ENCODE results near the gene CD300E. TPM values are rescaled to one million over a fixed set of nuclear protein-coding genes. Genes with fewer than 3 reads are reported as not detected.
"Not testable (repeated sequence)": the region's sequence is repeated elsewhere in the genome, so short reads cannot be mapped to it uniquely, and the experiment has no call there.

CD300E gene
- total and polyA plus RNA-seq, 9 donors, result 0.11 to 1.1 (median 0.30) TPM

GRCh38 chr17:74635418-74635817, 11.9 kb upstream of the CD300E start:
- H3K27me3 ChIP-seq, result no peaks in the 10 kb centered on the region
- 49 to 70% (median 56%) methylated on average over 13 of the region's 13 CpGs for WGBS, 3 donors

DNA sequence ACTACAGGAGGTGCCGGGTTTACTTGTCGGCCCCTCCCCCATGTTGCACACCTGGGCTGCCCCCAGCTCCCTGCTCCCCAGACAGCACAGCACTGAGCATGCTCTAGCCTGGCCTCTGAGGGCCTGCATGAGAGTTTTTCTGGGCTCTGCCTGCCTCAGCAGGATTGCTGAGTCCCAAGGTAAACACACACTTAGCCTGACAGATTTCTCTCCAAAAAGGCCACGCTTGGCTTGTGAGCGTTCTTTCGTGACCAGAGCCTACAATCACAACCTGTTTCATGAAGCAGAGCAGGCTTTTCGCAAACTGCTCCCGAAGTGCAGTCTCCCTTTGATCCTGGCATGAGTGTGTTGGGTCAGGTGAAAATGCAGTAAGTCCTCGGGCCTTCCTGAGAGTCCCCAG, 9.8 kb upstream of the CD300E start:
- H3K4me3 ChIP-seq, result no peak overlapping the region
- no peaks in the 10 kb centered on the region for H3K27me3 ChIP-seq
- no peak overlapping the region for H3K27ac ChIP-seq
- no peaks in the 10 kb centered on the region for H3K9me3 ChIP-seq
- WGBS, 3 donors, result 73 to 80% (median 77%) methylated on average over 8 of the region's 8 CpGs
- intact Hi-C loops (cut with DNase I), result no loop called here
- no peaks in the 10 kb centered on the region for H3K36me3 ChIP-seq
- TF ChIP-seq EP300 (IDR thresholded peaks at IDR 0.05) (no peak), POLR2A (IDR thresholded peaks at IDR 0.05) (no peak)
- TF ChIP-seq, protein P1, sequence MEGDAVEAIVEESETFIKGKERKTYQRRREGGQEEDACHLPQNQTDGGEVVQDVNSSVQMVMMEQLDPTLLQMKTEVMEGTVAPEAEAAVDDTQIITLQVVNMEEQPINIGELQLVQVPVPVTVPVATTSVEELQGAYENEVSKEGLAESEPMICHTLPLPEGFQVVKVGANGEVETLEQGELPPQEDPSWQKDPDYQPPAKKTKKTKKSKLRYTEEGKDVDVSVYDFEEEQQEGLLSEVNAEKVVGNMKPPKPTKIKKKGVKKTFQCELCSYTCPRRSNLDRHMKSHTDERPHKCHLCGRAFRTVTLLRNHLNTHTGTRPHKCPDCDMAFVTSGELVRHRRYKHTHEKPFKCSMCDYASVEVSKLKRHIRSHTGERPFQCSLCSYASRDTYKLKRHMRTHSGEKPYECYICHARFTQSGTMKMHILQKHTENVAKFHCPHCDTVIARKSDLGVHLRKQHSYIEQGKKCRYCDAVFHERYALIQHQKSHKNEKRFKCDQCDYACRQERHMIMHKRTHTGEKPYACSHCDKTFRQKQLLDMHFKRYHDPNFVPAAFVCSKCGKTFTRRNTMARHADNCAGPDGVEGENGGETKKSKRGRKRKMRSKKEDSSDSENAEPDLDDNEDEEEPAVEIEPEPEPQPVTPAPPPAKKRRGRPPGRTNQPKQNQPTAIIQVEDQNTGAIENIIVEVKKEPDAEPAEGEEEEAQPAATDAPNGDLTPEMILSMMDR (IDR thresholded peaks at IDR 0.05), result no peak
- no peak for DNase-seq
- H3K4me1 ChIP-seq (ENCODE audit: insufficient read depth), result no peaks in the 10 kb centered on the region

More at GRCh38 chr17:74635418-74635817, 11.9 kb upstream of the CD300E start:
- DNase-seq, result no peak
- Histone ChIP-seq H3K27ac (no peak overlapping the region), H3K36me3 (no peaks in the 10 kb centered on the region), H3K4me3 (no peak overlapping the region), H3K4me1 (ENCODE audit: insufficient read depth) (no peaks in the 10 kb centered on the region), H3K9me3 (no peaks in the 10 kb centered on the region)
- intact Hi-C loops (cut with DNase I), result no loop called here
- TF ChIP-seq, protein P1 (IDR thresholded peaks at IDR 0.05), result no peak
- TF ChIP-seq POLR2A (IDR thresholded peaks at IDR 0.05) (no peak), EP300 (IDR thresholded peaks at IDR 0.05) (no peak)

DNA sequence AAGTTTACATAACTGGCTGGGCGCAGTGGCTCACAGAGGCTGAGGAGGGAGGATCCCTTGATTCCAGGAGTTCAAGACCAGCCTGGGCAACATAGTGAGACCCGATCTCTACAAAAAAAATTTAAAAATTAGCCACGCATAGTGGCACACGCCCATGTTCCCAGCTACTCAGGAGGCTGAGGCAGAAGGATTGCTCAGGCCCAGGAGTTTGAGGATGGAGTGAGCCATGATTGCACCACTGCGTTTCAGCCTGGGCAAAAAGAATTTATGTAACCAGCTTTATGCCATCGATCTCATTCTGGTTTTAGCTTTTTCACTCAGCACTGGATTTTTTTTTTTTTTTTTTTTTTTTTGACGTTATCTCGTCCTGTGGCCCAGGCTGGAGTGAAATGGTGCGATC, 9.1 kb upstream of the CD300E start:
- no peak overlapping the region for H3K4me3 ChIP-seq
- H3K36me3 ChIP-seq, result no peaks in the 10 kb centered on the region
- WGBS, 3 donors, result 78 to 85% (median 78%) methylated on average over 9 of the region's 9 CpGs
- TF ChIP-seq, protein P1 (IDR thresholded peaks at IDR 0.05), result no peak
- TF ChIP-seq EP300 (IDR thresholded peaks at IDR 0.05) (no peak), POLR2A (IDR thresholded peaks at IDR 0.05) (no peak)
- no peaks in the 10 kb centered on the region for H3K27me3 ChIP-seq
- no peaks in the 10 kb centered on the region for H3K4me1 ChIP-seq (ENCODE audit: insufficient read depth)
- H3K9me3 ChIP-seq, result no peaks in the 10 kb centered on the region
- no peak for DNase-seq
- intact Hi-C loops (cut with DNase I), result no loop called here
- H3K27ac ChIP-seq, result no peak overlapping the region

DNA sequence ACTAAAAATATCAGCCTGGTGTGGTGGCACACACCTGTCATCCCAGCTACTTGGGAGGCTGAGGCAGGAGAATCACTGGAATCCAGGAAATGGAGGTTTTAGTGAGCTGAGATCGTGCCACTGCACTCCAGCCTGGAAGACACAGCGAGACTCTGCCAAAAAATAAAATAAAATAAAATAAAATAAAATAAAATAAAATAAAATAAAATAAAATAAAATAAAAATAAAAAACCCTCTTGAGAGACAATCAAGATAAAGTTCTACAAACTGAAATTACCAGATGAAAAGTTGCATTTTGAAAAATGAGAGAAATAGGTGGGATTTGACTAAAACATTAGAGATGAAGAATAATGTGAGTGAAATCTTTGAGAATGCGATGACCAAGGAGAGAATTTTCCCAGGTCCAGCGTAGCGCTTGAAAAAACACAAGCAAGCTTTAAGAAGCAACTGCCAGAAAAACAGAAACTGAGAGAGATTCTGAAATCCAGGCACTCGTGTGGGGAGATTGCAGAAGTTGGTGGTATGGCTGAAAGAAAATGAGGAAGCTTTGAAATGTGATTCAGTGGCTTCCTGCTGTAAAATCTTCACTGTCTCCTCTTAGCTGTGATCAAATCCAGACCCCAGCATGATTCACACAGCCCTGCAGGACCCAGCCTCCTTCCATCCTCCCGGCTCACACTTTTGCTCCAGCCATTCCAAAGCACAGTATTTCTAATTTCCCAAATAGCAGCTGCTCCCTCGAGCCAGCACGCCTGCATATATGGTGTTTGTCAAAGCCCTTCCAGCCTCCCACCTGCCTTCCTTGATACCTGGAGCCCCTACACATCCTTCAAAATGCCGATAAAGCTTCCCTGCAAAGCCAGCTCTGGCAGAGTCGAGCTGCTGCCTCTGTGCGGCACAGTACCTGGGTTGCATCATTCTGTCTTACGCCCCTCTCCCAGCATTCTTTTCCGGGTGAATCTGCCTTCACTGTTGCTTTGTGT, 8.2 kb upstream of the CD300E start:
- no peak for DNase-seq
- Histone ChIP-seq H3K4me3 (no peak overlapping the region), H3K27ac (no peak overlapping the region), H3K4me1 (ENCODE audit: insufficient read depth) (no peaks in the 10 kb centered on the region), H3K36me3 (no peaks in the 10 kb centered on the region), H3K27me3 (no peaks in the 10 kb centered on the region), H3K9me3 (no peaks in the 10 kb centered on the region)
- TF ChIP-seq, protein P1 (IDR thresholded peaks at IDR 0.05), result no peak
- no peak for TF ChIP-seq EP300 (IDR thresholded peaks at IDR 0.05)
- TF ChIP-seq POLR2A (IDR thresholded peaks at IDR 0.05), result no peak
- intact Hi-C loops (cut with DNase I), result no loop called here
- 15 to 24% (median 22%) methylated on average over 14 of the region's 14 CpGs for WGBS, 3 donors

GRCh38 chr17:74630251-74630650, 6.7 kb upstream of the CD300E start:
- intact Hi-C loops (cut with DNase I); H3K4me3 ChIP-seq; DNase-seq; H3K9me3 ChIP-seq; H3K27ac ChIP-seq; H3K27me3 ChIP-seq; H3K36me3 ChIP-seq; H3K4me1 ChIP-seq (ENCODE audit: insufficient read depth): not testable (repeated sequence)
- WGBS, 3 donors, result 79 to 84% (median 80%) methylated on average over 14 of the region's 14 CpGs
